B cell (primary cell): ENCODE measurements around the gene SETDB2.

Experiments used
- EZH2 ChIP-seq: IDR thresholded peaks from 2 replicates; pipeline ENCODE4 v1.6.1; 2012; ENCODE audit warnings: borderline replicate concordance, low read depth, mild to moderate bottlenecking, moderate library complexity, low read length; ENCODE audit not compliant: insufficient read depth, poor library complexity, severe bottlenecking
- TF ChIP-seq, protein P1 (sequence below): fragments of 200-600 bp; IDR thresholded peaks from one replicate; pipeline ENCODE4 v1.8.0; 2022; ENCODE audit warnings: antibody characterized with exemption, mild to moderate bottlenecking

DNA sequence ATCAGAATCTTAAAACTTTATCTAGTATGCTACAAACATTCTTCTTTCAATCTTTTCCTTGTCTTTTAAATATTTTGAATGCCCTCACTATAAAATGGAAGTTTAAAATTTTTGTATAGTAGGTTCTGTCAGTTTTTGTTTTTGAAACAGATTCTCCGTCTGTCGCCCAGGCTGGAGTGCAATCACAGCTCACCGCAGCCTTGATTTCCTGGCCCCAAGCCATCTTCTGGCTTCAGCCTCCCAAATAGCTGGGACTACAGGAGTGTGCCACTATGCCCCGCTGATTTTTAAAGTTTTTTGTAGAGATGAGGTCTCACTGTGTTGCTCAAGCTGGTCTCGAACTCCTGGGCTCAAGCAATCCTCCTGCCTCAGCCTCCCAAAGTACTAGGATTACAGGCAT lies 72.4 kb downstream of the SETDB2 start:
- no peak for TF ChIP-seq EZH2
- TF ChIP-seq, protein P1, sequence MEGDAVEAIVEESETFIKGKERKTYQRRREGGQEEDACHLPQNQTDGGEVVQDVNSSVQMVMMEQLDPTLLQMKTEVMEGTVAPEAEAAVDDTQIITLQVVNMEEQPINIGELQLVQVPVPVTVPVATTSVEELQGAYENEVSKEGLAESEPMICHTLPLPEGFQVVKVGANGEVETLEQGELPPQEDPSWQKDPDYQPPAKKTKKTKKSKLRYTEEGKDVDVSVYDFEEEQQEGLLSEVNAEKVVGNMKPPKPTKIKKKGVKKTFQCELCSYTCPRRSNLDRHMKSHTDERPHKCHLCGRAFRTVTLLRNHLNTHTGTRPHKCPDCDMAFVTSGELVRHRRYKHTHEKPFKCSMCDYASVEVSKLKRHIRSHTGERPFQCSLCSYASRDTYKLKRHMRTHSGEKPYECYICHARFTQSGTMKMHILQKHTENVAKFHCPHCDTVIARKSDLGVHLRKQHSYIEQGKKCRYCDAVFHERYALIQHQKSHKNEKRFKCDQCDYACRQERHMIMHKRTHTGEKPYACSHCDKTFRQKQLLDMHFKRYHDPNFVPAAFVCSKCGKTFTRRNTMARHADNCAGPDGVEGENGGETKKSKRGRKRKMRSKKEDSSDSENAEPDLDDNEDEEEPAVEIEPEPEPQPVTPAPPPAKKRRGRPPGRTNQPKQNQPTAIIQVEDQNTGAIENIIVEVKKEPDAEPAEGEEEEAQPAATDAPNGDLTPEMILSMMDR = no peak
